GM12872 (cell line): ENCODE measurements around the gene USH1G.
A peak's percentile ranks its signal among the peaks of the same experiment; 100 is the strongest.

ENCODE experiments used
- CTCF ChIP-seq: IDR thresholded peaks from 3 replicates; pipeline ENCODE4 v1.5.1; 2011; ENCODE audit warnings: low read depth, mild to moderate bottlenecking, low read length, moderate library complexity; ENCODE audit not compliant: insufficient read depth

Gene USH1G

GRCh38 chr17:74964988-74965622 is 42.0 kb upstream of the USH1G start:
- TF ChIP-seq CTCF, result no peak

GRCh38 chr17:74964246-74964761 is 41.2 kb upstream of the USH1G start:
- no peak for TF ChIP-seq CTCF

GRCh38 chr17:74963656-74964055 is 40.6 kb upstream of the USH1G start:
- peak; percentile 39; the same call in 2 of the 3 replicates for TF ChIP-seq CTCF

GRCh38 chr17:74962622-74963394 is 39.8 kb upstream of the USH1G start:
- no peak for TF ChIP-seq CTCF

- TF ChIP-seq CTCF, result peak; percentile 75
Measured at GRCh38 chr17:74961657-74962350, 38.7 kb upstream of the USH1G start.

GRCh38 chr17:74960570-74961342 is 37.7 kb upstream of the USH1G start:
- TF ChIP-seq CTCF, result peak; percentile 93
